ENCODE results near the gene AARS2.
A peak's percentile ranks its signal among the peaks of the same experiment; 100 is the strongest.

The AARS2 gene

DNA sequence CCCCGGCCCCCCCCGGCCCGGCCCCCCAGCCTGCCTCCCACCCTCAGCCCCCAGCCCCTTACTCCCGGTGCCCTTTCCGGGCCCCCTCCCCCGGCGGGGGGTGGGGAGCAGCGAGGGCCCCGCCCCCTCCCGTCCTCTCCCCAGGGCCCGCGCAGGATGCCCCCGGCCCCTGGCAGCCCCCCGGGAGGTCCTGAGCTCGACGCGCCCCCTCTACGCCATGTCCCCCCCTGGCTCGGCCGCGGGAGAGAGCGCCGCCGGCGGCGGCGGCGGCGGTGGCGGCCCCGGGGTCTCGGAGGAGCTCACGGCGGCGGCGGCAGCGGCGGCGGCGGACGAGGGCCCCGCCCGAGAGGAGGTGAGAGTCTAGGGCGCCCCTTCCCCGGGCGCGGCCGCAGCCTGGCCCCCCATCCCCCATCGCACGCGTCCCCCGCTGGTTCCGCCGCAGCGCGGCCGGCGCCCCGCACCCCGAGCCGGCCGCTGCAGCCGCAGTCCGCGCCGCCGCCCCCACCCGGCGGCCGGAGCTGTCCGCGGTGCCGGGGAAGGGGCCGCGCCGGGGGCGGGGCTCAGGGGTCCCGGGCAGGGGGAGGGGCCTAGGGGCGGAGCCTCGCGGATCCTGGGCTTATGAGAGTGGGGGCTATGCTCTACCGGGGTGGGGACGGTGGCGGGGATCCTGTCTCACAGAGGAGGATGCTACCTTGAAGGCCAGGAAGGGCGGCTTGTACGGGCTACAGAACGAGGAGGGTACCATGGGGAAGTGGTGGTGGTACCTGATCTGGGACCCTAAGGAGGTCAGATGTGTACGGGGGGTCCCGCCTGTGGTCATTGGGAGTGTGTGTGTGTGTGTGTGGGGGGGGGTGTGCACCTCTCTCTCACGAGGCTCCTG lies 42.4 kb downstream of the AARS2 start:
- no peak for TF ChIP-seq ZNF274 (IDR thresholded peaks at IDR 0.05; ENCODE audit: low read depth, low read length)
- no peak overlapping the region; the same call in 1 of the 2 replicates for H3K4me3 ChIP-seq (ENCODE audit: low read length)

DNA sequence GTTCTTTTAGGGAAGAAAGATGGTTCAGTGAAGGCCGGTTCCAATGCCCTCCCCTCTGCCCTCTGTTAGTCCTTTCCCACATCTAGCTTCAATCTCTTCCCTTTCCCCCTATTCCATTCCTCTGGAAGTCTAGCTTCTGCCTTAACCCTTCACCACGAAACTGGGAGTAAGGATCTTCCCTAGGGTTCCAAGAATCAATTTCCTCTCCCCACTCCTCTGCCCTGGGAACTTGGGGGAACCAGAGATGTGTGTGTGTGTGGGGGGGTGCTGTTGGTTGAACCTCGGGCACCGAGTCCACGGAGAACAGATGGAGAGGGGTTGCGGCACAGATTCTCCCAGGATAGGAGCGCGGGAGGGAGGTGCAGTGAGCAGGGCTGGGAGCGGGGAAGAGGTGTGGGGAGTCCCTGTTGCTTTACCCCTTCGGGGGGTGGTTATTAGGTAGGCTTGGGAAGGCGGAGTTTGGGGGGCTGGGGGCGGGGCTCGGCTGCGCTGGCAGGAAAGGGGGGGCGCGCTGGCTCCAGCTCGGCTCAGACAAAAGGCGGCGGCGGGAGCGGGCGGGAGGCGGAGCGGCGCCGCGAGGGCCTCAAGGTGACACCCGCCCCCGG lies 43.1 kb downstream of the AARS2 start, which contains the start of gene TMEM151B:
TMEM151B (plus strand) TSS at position 530 of the 605 bp plus-strand sequence. CDS start 293 bp downstream, outside the sequence.
- no peak within 1 kb of the TSS; the same call in 1 of the 2 replicates for H3K4me3 ChIP-seq (ENCODE audit: low read length)
- TF ChIP-seq ZNF274 (IDR thresholded peaks at IDR 0.05; ENCODE audit: low read depth, low read length) = no peak

DNA sequence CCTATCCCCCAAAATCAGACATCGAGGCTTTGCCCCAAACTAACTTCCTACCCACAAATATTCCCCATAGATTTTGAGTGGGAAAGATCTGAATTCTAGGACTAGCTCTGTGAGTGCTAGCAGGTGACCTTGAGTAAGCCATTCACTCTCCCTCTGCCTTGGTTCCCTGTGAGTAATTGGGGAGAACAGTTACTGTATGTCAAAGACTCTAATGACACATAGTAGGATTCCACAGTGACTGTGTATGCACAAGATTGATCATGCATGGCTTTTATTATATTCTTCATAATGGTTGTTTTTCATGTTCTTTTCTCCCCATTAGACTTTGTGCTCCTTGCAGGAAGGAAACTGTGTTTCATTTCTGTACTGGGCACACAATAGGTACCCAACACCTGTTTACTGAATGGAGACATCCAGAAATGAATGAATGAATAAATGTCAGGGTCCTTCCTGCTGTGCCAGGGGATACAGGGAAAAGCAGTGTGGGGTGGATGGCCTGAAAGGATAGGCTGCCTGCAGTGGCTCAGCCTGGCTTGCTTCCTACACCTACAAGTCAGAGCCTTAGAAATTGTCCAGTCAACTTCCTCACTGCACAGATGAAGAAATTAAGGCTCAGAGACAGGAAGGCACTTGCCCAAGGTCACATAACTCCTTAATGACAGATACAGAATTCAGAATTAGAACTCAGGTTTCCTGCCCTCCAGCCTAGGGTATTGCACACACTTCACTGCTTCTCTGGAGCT lies 43.8 kb downstream of the AARS2 start:
- TF ChIP-seq ZNF274 (IDR thresholded peaks at IDR 0.05; ENCODE audit: low read depth, low read length) = no peak
- H3K4me3 ChIP-seq (ENCODE audit: low read length) = no peak overlapping the region

DNA sequence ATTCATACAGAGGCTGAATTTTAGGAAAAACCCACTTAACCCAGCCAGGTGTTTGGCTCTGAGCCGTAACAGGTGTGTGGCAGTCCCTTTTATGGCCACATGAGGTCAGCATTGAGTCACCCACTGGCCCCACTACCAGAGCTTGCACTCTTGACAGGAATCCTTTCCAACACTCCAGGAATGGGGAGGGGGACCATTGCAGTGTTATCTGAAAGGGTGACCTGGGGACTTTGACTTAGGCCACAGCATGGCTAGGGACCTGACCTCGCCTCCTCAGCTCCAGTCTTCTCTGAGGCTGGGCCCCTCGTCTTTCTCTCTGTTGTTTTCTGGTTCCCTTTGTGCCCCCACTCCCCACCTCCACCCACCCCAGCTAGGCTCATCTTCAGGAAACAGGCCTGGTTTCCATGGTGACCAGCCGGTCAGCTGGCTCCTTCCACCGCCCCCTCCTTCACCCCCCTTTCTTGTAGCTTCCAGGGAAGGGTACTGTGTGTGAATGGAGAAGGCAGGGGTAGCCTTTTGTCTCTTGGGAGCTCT lies 45.0 kb downstream of the AARS2 start:
- no peak overlapping the region for H3K4me3 ChIP-seq (ENCODE audit: low read length)
- no peak for TF ChIP-seq ZNF274 (IDR thresholded peaks at IDR 0.05; ENCODE audit: low read depth, low read length)

DNA sequence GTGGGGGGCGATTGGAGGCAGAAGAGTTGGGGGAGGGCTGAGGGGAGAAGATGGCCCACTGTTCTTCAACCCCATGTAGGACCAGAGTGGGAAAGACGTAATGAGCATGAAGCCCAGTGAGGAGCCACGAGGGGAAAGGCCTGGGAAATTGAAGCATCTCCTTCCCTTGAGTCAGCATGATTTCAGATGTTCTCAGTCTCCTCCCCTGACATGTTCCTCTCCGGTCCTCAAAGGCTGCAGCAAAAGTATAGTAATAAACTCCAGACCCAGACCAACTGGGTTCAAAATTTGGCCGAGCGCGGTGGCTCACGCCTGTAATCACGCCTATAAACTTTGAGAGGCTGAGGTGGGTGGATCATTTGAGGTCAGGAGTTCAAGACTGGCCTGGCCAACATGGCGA lies 45.9 kb downstream of the AARS2 start:
- no peak overlapping the region for H3K4me3 ChIP-seq (ENCODE audit: low read length)
- no peak for TF ChIP-seq ZNF274 (IDR thresholded peaks at IDR 0.05; ENCODE audit: low read depth, low read length)

DNA sequence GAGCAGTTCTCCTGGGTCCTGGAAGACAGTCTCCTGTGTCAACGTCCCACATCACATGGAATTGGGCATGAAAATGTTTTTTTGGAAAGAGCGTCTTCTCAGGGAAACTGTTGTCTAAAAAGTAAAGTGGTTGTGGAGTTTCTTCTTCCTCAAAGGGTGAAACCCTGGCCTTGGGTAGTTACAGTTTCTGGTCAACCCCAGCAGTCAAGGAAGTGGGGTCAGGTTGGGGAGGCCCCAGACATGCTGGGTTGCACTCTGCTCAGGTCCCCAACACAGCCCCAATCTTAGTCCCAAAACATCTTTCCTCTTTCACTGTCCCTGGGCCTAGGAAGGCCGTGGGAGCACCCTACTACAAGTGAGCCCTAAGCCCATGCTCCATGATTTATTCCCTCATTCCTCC lies 46.8 kb downstream of the AARS2 start:
- H3K4me3 ChIP-seq (ENCODE audit: low read length) = peak overlapping the region; percentile 22; the same call in 1 of the 2 replicates
- TF ChIP-seq ZNF274 (IDR thresholded peaks at IDR 0.05; ENCODE audit: low read depth, low read length) = no peak

DNA sequence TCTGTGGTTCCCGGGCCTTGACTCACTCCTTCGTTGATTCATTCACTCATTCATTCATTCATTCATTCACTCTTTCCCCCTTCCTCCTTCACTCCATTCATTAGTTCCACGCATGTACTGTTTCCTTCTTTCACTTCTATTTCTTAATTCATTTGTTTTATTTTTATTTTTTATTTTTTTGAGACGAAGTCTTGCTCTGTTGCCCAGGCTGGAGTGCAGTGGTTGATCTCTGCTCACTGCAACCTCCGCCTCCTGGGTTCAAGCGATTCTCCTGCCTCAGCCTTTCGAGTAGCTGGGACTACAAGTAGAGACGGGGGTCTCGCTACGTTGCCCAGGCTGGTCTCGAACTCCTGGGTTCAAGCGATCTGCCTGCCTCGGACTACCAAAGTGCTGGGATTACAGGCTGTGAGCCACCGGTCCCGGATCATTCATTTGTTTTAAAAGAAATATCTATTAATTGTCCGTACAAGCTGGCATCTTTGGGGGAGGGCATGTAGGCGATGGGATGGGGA lies 47.4 kb downstream of the AARS2 start:
- no peak for TF ChIP-seq ZNF274 (IDR thresholded peaks at IDR 0.05; ENCODE audit: low read depth, low read length)
- H3K4me3 ChIP-seq (ENCODE audit: low read length) = peak overlapping the region; percentile 22; the same call in 1 of the 2 replicates

DNA sequence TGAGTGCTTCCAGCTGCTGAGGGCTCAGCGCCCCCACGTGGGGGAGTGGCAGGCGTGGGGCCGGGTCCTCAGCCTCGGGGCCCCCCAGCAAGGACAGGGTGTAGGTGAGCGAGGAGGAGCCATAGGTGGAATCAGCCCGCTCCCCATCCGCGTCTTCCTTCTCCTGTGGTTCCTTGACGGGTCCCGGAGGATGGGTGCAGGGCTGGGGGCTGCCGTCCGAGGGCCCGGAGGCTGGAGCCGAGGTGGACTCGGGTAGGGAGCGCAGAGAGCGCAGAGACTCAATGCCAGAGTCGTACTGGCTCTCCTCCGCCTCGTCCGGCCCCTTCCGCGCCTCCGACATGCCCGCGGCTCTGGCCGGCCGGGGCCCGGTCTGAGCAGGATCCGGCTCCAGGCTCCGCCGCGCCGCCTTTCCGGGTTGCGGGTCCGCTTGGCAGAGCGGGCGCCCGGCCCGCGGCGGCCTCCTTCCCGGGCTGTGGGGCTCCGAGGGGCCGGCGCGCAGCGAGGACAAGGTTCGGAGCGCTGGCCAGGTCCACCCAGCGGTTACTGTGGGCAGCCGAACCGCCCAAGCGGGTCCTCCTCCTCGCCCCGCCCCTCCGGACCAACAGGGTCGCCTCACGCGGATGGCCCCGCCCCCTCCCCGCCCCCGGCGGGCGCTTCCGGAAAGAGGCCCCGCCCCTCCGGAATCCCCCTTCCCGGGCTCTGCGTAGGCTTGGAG lies 48.0 kb downstream of the AARS2 start, which contains the start of gene NFKBIE:
NFKBIE (minus strand) TSS at position 545 of the 715 bp plus-strand sequence; CDS start at position 340, 205 bp downstream.
- TF ChIP-seq ZNF274 (IDR thresholded peaks at IDR 0.05; ENCODE audit: low read depth, low read length) = no peak
- peak within 1 kb of the TSS; percentile 91 for H3K4me3 ChIP-seq (ENCODE audit: low read length)

DNA sequence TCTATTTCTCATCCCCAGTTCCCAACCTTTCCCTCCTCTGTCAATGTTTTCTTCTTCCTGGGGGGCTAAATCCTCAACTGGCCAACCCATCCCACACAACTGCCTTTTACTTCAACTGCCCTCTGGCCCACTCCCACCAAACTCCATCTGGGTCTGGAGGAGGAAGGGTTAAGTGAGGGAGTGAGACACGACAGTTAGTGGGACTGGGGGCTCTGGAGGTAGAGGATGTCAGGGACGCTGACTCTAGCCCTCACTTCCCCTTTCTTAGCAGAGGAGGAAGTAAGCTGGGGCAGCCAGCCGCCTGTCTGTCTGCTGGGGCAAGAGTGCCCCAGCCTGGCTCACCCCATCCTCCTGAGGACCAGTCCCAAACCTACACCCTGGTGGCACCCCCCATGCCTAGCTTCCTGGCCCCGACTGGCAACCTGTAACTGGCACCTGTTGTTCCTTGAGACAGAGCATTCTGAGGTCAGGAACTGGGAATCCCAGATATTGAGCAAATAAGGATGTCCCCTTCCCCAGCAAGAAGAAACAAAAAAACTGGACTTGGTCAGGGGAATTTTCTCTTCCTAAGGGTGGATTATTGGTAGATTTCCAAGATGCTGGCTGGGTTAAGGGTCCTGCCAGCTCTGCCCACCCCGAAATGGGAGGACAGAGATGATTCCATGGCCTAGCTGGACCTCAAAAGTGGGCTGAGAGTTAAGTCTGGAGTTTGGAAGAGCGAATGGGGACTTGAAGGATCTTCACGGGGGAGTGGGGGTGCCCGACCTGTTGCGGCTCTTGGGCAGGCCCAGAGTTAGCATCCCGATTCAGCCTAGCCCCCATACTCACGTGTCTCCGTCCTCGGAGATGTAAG lies 48.8 kb downstream of the AARS2 start:
- H3K4me3 ChIP-seq (ENCODE audit: low read length) = peak overlapping the region; percentile 91
- no peak for TF ChIP-seq ZNF274 (IDR thresholded peaks at IDR 0.05; ENCODE audit: low read depth, low read length)

DNA sequence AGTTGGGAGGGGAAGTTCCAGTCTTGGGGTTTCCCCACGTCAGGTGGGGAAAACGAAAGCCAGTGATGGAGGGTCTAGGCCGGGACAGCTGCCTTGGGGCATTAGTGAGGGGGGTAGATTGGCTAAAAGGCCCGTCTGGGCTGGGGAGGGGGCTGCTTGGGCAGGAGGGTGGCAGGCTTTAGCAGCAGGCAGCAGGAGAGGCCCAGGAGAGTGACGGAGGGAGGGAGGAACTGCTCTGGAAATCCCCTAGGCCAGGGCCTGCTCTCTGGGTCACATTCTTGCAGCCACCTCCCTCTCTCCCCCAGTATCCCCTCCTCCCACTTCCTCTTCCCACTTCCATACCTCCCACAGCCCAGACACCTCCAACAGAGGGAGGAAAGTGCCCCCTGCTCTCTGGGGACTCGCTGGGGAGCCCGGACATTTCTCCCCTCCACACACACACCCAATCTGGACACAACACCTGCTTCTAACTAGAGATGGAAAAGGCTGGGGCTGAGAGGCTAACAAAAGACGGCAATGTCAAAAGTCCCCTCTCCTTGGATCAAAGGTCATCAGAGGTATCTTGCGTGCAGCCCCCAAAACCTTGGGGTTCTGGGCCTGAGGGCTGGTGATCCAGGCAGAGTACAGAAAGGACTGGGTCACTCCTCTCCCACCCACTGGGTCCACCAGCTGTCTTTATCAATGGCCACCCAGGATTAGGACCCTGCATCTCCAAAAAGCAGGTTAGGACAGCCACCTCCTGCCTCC lies 49.6 kb downstream of the AARS2 start:
- TF ChIP-seq ZNF274 (IDR thresholded peaks at IDR 0.05; ENCODE audit: low read depth, low read length) = no peak
- H3K4me3 ChIP-seq (ENCODE audit: low read length) = peak overlapping the region; percentile 91

DNA sequence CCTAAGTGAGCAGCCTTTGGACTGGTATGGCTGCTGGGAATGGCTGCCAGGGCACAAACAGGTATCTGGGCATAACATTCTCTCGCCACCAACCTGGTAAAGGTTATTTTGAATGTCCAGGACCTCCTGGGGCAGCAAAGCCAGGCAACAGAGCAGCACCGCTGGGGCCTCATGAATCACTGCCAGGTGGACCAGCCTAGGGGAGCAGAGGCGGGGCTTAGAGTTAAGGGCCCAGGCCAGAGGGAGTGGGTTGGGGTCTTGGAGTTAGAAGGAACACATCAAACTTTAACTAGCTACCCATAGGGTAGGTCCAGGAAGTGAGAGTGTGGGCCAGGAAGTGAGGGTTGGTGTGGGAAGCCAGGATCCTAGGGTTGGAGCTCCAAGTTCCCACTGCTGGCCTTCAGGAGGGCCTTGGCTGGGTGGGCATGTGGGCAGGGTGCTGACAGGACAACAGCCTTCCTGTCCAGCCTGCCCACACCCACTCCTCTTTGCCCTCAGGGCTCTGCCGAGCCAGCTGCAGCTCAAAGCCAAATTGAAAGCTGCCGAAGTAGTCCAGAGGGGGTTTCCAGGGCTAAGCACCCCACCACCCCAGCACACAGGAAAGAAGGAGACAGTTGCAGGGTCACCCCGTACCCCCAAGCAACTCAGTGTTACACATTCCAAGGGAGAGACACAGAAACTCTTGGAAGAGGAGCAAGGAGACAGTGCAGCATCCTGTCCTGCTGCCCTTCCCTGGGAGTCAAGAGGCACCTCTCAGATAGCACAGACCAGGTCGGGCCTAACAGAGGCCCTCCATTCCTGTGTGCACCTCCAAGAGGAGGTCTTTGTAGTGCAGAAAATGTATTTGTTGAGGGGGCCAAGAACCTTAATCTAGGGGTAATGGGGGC lies 50.4 kb downstream of the AARS2 start:
- peak overlapping the region; percentile 91; the same call in 1 of the 2 replicates for H3K4me3 ChIP-seq (ENCODE audit: low read length)
- TF ChIP-seq ZNF274 (IDR thresholded peaks at IDR 0.05; ENCODE audit: low read depth, low read length) = no peak

Data from GM08714 (cell line).